HG02623 (cell line): Measurements from ENCODE around the gene CRYBG1.

Experiments
- ATAC-seq: cut with Tn5 transposase; IDR thresholded peaks from one replicate; pipeline ENCODE4 v1.9.1; 2021; ENCODE audit warnings: moderate library complexity; ENCODE audit not compliant: unreplicated experiment

CRYBG1 gene

GRCh38 chr6:106520711-106521401, 160.3 kb downstream of the CRYBG1 start:
- peak; percentile 56 for ATAC-seq

DNA sequence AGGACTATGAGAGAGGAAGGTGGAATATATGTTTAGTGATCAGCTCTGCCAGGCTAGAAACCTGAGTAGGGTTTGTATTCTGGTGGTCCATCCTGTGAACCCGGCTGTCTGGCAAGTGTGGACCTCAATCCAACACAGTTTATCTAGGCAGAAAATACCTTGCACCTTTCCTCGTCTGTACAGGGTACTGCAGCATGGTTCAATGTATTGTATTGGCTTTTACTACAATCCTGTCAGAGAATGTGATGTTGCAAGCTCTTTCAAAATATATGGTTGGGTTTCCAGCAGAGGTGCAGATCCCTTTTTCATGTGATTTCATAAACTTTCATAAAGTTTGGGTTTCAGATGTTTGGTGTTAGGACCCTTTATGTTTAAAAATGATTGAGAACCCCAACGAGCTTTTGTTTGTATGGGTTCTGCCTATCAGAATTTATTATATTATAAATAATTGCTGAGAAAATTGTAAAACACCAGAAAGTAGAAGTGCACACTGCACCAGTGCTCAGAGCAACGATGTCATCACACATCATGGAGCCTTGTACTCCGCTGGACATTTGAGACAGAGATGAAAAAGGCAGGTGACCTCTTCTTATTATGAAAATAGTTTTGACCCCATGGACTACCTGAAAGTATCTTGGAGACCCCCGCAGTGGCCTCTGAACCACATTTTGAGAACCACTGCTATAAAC, 162.2 kb downstream of the CRYBG1 start:
- ATAC-seq, result no peak

DNA sequence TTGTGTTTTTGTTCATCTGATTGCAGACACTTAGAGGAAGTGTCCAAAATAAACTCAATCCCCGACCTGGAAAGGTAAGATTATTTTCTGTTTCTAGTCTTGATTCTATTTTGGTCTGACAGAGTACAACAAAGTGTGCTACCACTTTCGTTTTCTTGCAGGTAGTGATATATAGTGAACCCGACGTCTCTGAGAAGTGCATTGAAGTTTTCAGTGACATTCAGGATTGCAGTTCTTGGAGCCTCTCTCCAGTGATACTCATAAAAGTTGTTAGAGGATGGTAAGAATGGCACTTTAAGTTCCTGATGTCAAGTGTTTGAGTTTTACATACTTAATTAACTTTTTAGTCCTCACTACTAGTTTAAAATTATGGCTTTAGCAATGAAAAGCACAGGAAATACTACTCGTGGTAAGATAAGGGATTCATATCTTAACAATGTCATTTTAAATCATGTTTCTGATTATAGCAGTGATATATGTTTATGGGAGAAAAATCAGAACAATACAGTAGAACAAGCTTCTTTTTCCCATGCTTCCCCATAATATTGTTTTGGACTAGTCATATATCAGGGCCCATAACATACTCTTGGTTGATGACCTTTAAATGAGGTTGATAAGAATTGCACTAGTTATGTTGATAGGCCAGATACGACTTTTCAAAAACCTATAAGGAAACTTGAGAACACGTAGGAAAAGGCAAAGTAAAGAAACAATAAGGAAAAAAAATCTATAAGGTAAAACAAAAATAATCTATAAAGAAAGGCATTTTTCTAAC, 164.8 kb downstream of the CRYBG1 start:
- ATAC-seq, result peak; percentile 44

DNA sequence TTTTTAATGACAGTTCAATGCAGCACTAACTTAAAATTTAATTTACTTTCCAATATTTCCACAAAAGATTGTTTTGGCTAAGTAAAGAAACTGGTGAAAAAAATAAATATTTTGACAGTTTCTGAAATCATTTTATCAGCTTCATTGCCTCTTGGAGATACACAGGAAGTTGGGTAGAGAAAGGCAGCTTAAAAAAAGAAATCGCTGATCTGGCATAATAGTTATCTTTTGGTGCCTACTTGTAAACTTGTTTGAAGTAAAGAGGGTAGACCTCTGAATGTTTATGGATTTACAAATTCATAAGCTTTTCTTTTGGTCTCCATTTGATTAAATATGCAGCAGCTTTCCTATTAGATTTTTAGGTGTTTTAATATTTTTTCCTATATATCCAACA, 165.4 kb downstream of the CRYBG1 start:
- no peak for ATAC-seq

GRCh38 chr6:106527117-106527516, 166.6 kb downstream of the CRYBG1 start:
- no peak for ATAC-seq

- ATAC-seq, result no peak
Observed at GRCh38 chr6:106527979-106528378, 167.5 kb downstream of the CRYBG1 start.

GRCh38 chr6:106528521-106528920, 168.0 kb downstream of the CRYBG1 start:
- no peak for ATAC-seq

GRCh38 chr6:106529438-106529837, 168.9 kb downstream of the CRYBG1 start:
- no peak for ATAC-seq

DNA sequence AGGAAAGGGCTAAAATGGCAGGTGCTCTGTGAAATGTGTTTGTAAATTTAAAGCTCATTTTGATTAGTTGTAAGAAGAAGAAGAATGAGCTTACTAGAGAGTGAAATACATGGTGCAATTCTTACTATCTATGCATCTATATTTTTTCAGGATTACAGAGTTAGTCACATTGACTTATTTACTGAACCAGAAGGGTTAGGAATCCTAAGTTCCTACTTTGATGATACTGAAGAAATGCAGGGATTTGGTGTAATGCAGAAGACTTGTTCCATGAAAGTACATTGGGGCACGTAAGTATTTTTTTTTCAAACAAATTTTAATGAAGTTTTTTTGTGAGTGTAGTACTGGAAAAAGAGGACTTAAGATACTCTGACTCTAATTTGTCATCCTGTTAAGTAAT, 169.5 kb downstream of the CRYBG1 start:
- ATAC-seq, result no peak

DNA sequence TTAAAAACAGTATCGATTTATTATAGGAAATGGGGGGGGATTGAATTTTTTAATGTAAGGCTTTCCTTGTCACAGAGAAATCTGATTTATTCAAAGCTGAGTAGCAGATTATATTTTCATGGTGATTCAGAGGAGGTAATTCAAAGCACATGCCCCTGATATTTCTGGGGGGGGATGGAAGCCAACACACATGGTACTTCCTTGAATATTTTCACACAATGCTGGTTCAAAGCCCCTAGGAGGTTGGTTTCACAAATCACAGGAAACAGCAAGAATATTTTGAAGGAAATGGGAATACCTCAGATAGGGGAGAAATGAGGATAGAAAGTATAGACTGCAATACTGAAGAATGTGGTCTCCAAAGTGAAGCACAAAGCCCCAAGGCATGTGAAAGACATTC, 170.0 kb downstream of the CRYBG1 start:
- ATAC-seq, result no peak

- ATAC-seq, result no peak
Observed at GRCh38 chr6:106533054-106533453, 172.5 kb downstream of the CRYBG1 start.

- ATAC-seq, result no peak
Observed at GRCh38 chr6:106534004-106534403, 173.5 kb downstream of the CRYBG1 start.

DNA sequence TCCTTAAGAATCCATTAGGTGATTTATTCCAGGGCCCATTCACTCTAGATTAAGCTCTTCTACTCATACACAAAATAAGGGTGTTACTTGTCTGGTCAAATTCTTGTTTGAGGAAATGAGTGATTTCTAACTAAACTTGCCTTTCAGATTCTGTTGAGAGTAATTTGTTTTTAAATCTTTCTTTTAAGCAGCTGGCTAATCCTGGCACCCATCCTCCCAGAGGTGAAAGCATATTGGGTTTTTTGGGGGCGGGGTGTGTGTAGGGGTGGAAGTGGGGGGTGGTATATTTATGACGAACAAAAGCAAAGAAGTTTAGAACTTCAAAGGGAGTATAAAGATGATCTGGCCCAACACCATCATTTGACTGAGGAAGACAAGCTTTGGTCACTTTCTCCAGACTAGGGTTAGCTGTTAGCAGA, 174.1 kb downstream of the CRYBG1 start:
- ATAC-seq, result no peak

- no peak for ATAC-seq
Observed at GRCh38 chr6:106535012-106535411, 174.5 kb downstream of the CRYBG1 start.

DNA sequence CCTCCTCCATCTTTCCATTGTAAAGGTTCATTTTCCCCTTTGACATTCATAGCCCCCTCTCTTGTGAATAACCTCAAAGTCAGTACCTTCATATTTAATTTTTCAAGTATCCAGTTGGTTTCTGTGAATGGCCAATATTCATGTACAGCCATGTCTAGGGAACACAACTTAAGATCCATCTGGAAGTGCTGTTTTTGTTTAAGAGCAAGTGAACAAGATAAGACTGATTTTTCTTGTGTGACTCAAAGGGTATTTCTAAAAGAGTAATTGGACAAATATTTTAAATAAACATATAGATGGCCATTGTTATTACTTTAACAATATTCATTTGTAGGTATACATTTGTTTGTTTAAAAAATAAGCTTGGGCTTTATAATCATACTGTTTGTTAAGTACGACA, 175.8 kb downstream of the CRYBG1 start:
- ATAC-seq, result no peak

GRCh38 chr6:106536851-106537250, 176.3 kb downstream of the CRYBG1 start:
- no peak for ATAC-seq

DNA sequence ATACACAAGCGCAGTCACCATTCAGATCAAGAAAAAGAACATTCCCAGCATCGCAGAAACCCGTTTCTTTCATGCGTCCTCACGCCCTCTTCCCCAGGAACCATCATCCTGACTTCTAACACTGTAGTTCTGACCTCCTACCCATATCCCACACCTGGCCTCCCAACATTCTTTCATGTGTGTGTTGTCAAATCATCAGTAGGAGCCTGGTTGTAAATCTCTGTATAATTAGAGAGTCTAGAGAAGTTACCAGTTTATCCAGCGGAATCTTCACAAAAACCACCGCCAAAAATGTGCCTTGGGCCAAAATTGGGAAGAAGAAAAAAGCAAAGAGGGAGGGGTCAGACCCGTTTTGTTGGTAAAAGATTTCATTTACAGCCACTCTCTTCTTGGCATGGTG, 177.1 kb downstream of the CRYBG1 start:
- no peak for ATAC-seq

DNA sequence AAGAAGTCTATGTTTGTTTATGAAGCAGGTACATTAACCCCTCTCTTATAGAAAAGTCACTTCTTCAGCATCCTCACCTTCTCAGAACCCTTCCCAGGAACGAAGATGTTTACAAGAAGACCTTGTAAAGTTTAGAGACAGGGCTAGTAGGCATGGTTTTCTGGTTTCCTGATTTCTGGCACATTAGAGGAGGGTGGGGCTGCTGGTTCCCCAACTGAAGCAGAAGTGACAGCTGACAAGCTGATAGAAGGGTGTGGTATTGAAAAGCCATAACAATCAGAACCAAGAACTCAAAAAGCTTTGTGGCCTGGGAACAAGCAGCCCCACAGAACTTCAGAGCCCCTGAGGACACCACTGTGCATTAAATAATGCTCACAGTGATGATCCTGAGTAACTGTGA, 177.6 kb downstream of the CRYBG1 start:
- ATAC-seq, result no peak

GRCh38 chr6:106539936-106540335, 179.4 kb downstream of the CRYBG1 start:
- no peak for ATAC-seq

DNA sequence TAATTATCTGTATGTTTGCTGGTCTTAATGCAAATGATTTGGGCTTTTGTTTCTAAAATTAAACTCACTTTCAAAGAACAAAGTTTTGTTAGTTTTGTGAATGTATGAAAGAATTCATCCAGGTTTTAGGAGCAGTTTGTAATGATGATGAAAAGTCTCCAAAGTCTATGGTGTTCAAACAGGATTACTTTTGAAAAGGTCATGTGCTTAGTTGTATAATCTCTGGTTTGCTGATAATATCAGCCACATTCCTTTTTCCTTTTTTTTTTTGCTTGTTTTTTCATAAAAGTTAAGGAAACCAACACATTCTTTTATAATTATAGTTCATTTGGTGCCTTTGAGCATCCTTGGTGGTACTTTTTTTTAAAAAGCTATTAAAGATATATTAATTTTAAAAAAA, 179.9 kb downstream of the CRYBG1 start:
- ATAC-seq, result no peak

DNA sequence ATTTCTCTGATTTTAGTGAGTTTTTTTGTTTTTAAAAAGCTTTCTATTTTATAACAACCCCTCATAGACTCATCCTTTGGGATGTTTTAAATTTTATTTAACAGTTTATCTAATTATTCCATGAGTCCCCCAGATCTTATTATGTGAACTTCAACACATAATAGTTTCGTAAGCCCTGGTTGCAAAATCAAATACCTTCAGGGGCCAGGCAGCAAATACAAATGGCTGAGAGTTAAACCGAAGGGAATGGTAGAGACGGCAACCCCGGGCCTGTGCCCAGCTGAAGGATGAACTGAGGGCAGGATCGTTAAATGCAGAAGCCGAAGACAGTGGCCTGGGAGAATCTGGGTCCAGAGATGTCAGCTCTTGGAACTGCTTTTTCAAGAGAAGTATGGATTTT, 180.4 kb downstream of the CRYBG1 start:
- ATAC-seq, result no peak

DNA sequence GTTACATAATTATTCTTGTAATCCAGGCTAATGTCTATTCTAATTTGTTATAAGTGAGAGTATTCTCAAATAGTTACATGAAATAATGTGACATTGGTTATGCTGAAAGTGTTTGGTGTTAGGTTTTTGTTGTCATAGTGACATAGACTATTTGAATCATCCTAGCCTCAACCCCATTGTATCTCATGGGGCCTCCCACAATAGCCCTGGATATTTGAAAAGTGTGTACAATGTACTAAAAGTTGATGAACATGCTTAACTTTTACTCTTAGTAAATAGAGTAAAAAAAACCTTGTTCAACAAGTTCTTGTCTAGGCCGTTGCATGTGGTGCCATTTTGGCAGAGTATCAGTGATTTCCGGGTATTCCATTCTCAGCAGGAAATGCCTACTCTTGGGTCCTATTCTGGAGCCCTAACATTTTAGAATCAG, 185.8 kb downstream of the CRYBG1 start:
- ATAC-seq, result no peak
